Mesangial cell (primary cell): ENCODE results near the gene HIF3A. TPM values are rescaled to one million over a fixed set of nuclear protein-coding genes. Genes with fewer than 3 reads are reported as not detected.

Experiments used
- total RNA-seq: library from RNA; depleted of rRNA; stranded (reverse); fragments of >200 nt; gene quantifications from 2 replicates; pipeline ENCODE4 v1.2.3, GENCODE V29; 2015

HIF3A gene
- total RNA-seq, result 1.3 and 44.5 TPM in 2 replicates

DNA sequence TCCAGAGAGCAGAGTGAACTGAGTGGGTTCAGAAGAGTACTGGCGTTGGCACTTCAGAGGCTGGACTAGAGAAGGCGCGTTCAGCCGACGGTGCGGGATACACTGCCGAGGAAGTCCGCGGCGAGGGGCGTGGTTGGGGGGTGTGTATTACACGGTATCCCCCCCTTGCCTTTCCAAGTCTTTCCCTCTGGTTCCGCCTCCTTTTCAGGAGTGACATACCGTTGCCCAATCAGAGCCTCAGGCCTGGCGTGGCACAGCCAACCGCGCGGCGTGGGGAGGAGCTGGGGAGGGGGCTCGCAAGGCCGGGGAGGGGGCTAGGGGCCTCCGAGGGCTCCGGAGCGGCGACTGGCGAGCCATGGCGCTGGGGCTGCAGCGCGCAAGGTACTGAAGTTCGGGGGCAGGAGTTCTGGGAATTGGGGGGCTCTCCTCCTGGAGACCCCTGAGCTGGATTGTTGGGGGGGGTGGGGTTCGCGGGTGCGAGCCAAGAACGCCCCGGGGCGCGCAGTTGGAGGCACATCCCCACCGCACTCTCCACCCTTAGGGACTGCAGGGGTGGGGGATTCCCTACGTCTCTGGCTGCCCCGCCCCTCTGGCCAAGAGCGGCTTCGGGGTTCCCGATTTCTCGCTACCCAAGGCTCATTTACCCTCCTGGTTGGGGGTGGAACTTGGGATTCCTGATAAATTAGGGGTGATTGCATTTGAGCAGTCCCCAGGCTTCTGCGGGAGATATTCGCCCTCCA, at the start of gene HIF3A:
TSS of gene HIF3A (plus strand) at position 321 of the 740 bp plus-strand sequence. CDS start at position 356, 35 bp downstream.

DNA sequence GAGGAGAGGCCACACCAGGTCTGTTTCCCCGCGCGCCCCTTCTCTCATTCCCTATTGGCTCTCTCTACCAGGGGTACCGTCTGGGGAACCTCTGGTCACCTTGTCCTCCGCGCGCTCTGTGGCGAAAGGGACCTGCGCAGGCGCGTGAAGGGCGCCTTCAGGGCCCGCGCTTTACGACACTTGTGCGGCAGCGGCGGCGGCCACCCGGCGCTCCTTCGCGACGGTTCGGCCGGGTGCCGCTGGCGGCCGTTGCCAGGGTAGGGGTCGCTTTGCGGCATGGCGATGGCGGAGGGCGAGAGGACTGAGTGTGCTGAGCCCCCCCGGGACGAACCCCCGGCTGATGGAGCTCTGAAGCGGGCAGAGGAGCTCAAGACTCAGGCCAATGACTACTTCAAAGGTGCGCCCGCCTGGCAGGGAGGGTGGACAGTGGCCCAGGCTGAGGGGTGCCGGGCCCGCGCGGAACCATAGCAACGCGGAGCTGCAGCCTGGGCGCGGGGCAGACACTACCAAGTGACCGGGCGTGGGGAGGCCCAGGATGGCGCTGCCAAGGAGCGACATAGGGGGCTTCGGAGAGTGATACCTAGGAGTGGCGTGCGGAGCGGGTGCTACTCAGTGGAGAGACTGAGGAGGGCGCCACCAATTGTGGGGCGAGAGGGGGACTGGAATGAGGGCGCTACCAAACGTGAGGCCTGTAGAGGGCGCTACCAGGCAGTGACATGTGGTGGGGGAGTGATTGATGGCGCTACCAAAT, 50.2 kb downstream of the HIF3A start, which contains the start of gene PPP5C:
TSS of gene PPP5C (plus strand) at position 267 of the 751 bp plus-strand sequence. CDS start at position 277, 10 bp downstream.

Other genes starting within 250 kb of the HIF3A start
- gene IGFL3, start 172.4 kb upstream of the HIF3A start, total RNA-seq, result 0.76 TPM in 1 of 2 replicates, not detected in the other
- gene IGFL2, start 148.8 kb upstream of the HIF3A start, total RNA-seq, result 0.63 TPM in 1 of 2 replicates, not detected in the other
- gene IGFL1, start 67.3 kb upstream of the HIF3A start, total RNA-seq, result not detected in 2 replicates
- 79.0 and 123 TPM in 2 replicates for gene PPP5C, start 50.0 kb downstream of the HIF3A start, total RNA-seq
- gene CCDC8, start 116.5 kb downstream of the HIF3A start, total RNA-seq, result 14.8 and 33.7 TPM in 2 replicates
- gene PNMA8C, start 131.9 kb downstream of the HIF3A start, total RNA-seq, result 0.13 TPM in 1 of 2 replicates, not detected in the other
- gene PNMA8A, start 174.5 kb downstream of the HIF3A start, total RNA-seq, result 4.1 and 14.1 TPM in 2 replicates
- gene PNMA8B, start 198.8 kb downstream of the HIF3A start, total RNA-seq, result 0.81 and 3.3 TPM in 2 replicates